Lower leg skin (tissue), 4 donors: ENCODE results near the gene KRT72. TPM values are rescaled to one million over a fixed set of nuclear protein-coding genes. Genes with fewer than 3 reads are reported as not detected.

Experiments
- DNase-seq, 2 donors: peaks; one replicate each; pipeline ENCODE4 v3.0.0-alpha.2; 2019; ENCODE audit warnings: low spot score in 2 of 2
- H3K4me3 ChIP-seq: fragments of 200-600 bp; sonication (generic); 2 replicates; pipeline ENCODE4 v1.5.1; 2017; ENCODE audit warnings: mild to moderate bottlenecking, low read depth; ENCODE audit not compliant: poor library complexity, severe bottlenecking
- CTCF ChIP-seq, 3 donors: fragments of 450-650 bp; IDR thresholded peaks; one replicate each; pipeline ENCODE4 v1.5.1; 2016; ENCODE audit warnings: antibody characterized with exemption in 3 of 3, mild to moderate bottlenecking in 3 of 3, moderate library complexity in 2 of 3
- POLR2A ChIP-seq, 2 donors: fragments of 450-650 bp; IDR thresholded peaks; one replicate each; pipeline ENCODE4 v1.6.1; 2016 to 2017; ENCODE audit warnings: antibody characterized with exemption in 2 of 2, mild to moderate bottlenecking in 1 of 2, moderate library complexity in 1 of 2
- WGBS, 2 donors: methylation state at CpG; one replicate each; pipeline ENCODE4 v1.1.5; 2018; 5-methylcytosine and 5-hydroxymethylcytosine counted together
- intact Hi-C: fragments of 100-400 bp; cut with DNase I; formaldehyde crosslinking; loops from one replicate; pipeline ENCODE4 v1.15.0; 2023; ENCODE audit warnings: low total_unique reads
- total RNA-seq, 4 donors: library from RNA; depleted of rRNA; stranded (reverse); fragments of >200 nt; gene quantifications; one replicate each; pipeline ENCODE4 v1.1.0, GENCODE V29; 2016

The KRT72 gene
- total RNA-seq, 4 donors from 2014 or later = 0.42 to 14.0 (median 7.1) TPM

GRCh38 chr12:52618216-52618615 lies 17.0 kb upstream of the KRT72 start, which contains the start of gene KRT73:
Gene KRT73 (minus strand): TSS chr12:52618559. CDS start chr12:52618524, 35 bp downstream.
- H3K4me3 ChIP-seq = no peak within 1 kb of the TSS
- intact Hi-C loops = no loop called here
- TF ChIP-seq POLR2A (IDR thresholded peaks at IDR 0.05) (no peak), CTCF (IDR thresholded peaks at IDR 0.05) (no peak)
- 87 to 91% methylated on average over 14 of the region's 14 CpGs for WGBS, 2 donors
- DNase-seq = no peak

- 80 to 95% methylated on average over 7 of the region's 7 CpGs for WGBS, 2 donors
- no peak for DNase-seq
- no peak overlapping the region for H3K4me3 ChIP-seq
- TF ChIP-seq CTCF (IDR thresholded peaks at IDR 0.05) (no peak), POLR2A (IDR thresholded peaks at IDR 0.05) (no peak)
- intact Hi-C loops = no loop called here
These were observed 16.1 kb upstream of the KRT72 start for GRCh38 chr12:52617403-52617785.

GRCh38 chr12:52616680-52617402 lies 15.6 kb upstream of the KRT72 start:
- DNase-seq = no peak
- WGBS, 2 donors = 87 to 90% methylated on average over 10 of the region's 10 CpGs
- no peak overlapping the region for H3K4me3 ChIP-seq
- intact Hi-C loops = no loop called here
- TF ChIP-seq CTCF (IDR thresholded peaks at IDR 0.05) (no peak), POLR2A (IDR thresholded peaks at IDR 0.05) (no peak)

GRCh38 chr12:52615912-52616311 lies 14.6 kb upstream of the KRT72 start:
- no peak for TF ChIP-seq POLR2A (IDR thresholded peaks at IDR 0.05)
- no peak for TF ChIP-seq CTCF (IDR thresholded peaks at IDR 0.05)
- WGBS, 2 donors = 90 to 95% methylated on average over 7 to 9 of the region's 9 CpGs
- no peak for DNase-seq
- intact Hi-C loops = no loop called here
- H3K4me3 ChIP-seq = no peak overlapping the region

GRCh38 chr12:52615208-52615868 lies 14.1 kb upstream of the KRT72 start:
- H3K4me3 ChIP-seq = no peak overlapping the region
- no peak for DNase-seq
- WGBS, 2 donors = 48 to 63% methylated on average over 6 of the region's 6 CpGs
- TF ChIP-seq CTCF (IDR thresholded peaks at IDR 0.05) = no peak
- TF ChIP-seq POLR2A (IDR thresholded peaks at IDR 0.05) = no peak
- intact Hi-C loops = no loop called here
